Epithelial cell of esophagus (primary cell): Measurements from ENCODE around the gene NFATC1.

ENCODE experiments used
- DNase-seq: peaks from one replicate; pipeline ENCODE4 v3.0.0; 2010; ENCODE audit warnings: low read depth
- H3K4me3 ChIP-seq: 2 replicates; pipeline ENCODE4 v1.5.1; 2011; ENCODE audit warnings: mild to moderate bottlenecking, low read length, control low read depth
- CTCF ChIP-seq: IDR thresholded peaks from 2 replicates; pipeline ENCODE4 v1.5.1; 2011; ENCODE audit warnings: low read depth, mild to moderate bottlenecking, low read length, control low read depth, inconsistent platforms; ENCODE audit not compliant: insufficient read depth; ENCODE audit errors: missing control alignments

The NFATC1 gene

GRCh38 chr18:79396431-79397246, 909 bp downstream of the NFATC1 start:
- H3K4me3 ChIP-seq: peak overlapping the region; percentile 28
- DNase-seq: peak; percentile 54
- TF ChIP-seq CTCF: peak; percentile 6

GRCh38 chr18:79397247-79397829, 1.6 kb downstream of the NFATC1 start:
- no peak for TF ChIP-seq CTCF
- DNase-seq: no peak
- H3K4me3 ChIP-seq: no peak overlapping the region

- DNase-seq: no peak
- H3K4me3 ChIP-seq: no peak overlapping the region
- no peak for TF ChIP-seq CTCF
Measured at GRCh38 chr18:79397830-79398761, 2.4 kb downstream of the NFATC1 start.

- DNase-seq: no peak
- TF ChIP-seq CTCF: no peak
Measured at GRCh38 chr18:79399275-79400081, 3.7 kb downstream of the NFATC1 start.

GRCh38 chr18:79400091-79400590, 4.4 kb downstream of the NFATC1 start:
- peak overlapping the region; percentile 25 for H3K4me3 ChIP-seq
- TF ChIP-seq CTCF: no peak
- DNase-seq: peak; percentile 8

More at GRCh38 chr18:79399275-79400081, 3.7 kb downstream of the NFATC1 start:
- H3K4me3 ChIP-seq: peak overlapping the region; percentile 25
